GM19324 (cell line): Measurements from ENCODE around the gene PLAU.
A peak's percentile ranks its signal among the peaks of the same experiment; 100 is the strongest.
"Not testable (repeated sequence)": the region's sequence is repeated elsewhere in the genome, so short reads cannot be mapped to it uniquely, and the experiment has no call there.

ENCODE experiments used
- ATAC-seq: cut with Tn5 transposase; IDR thresholded peaks from one replicate; pipeline ENCODE4 v1.9.1; 2021; ENCODE audit warnings: mild to moderate bottlenecking, moderate library complexity; ENCODE audit not compliant: unreplicated experiment, low FRiP score

Gene PLAU

DNA sequence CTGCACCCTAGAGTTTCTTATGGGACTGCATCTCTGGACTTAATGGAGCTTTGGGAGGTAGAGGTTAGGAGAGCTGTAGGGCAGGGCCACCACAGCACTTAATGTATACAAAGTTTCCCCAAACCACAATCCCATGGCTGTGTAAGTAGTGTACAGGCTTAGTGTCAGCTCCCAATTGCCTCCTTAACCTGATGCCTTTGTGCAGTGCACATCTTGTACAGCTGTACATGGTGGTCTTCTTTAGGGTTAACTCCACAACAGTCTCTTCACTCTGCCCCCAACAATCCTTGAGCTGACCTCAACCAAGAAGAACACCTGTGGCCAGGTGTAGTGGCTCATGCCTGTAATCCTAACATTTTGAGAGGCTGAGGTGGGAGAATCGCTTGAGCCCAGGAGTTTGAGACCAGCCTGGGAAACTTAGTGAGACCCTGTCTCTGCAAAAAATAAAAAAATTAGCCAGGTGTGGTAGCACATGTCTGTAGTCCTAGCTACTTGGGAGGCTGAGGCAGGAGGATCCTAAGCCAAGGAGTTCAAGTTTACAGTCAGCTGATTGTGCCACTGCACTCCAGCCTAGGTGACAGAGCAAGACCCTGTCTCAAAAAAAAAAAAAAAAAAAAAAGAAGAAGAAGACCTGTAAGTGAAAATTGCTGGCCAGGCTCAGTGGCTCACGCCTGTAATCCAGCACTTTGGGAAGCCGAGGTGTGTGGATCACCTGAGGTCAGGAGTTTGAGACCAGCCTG, 6.8 kb downstream of the PLAU start:
- no peak for ATAC-seq

DNA sequence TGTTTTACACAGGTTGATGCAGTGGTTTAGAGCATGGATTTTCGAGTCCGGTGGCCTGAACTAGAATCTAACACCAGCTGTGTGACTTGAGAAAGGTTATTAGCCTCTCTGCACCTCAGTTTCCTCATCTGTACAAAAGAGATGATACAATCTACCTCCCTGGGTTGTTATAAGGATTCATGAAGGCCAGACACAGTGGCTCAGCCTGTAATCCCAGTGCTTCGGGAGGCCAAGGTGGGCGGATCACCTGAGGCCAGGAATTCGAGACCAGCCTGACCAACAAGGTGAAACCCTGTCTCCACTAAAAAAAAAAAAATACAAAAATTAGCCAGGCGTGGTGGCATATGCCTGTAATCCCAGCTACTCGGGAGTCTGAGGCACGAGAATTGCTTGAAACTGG, 8.5 kb downstream of the PLAU start:
- ATAC-seq, result not testable (repeated sequence)

DNA sequence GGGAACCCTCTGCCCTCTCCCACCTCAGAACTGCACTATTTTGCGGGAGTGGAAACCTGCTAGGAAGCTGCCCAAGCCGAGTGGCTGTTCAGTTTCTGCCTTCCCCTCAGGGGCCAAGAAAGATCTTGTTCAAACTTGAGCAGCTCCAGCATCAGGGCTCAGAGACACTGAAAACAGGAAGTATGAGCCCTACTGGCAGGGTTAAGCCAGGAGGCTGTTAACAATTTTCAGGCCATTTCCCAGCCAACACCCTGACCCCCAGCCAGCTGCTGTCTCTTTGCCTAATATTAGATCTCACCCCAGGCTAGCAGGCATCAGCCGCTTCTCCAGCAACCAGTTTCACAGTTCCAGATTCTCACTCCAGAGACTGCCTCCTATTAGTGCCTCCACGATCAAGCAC, 9.2 kb downstream of the PLAU start:
- ATAC-seq, result peak; percentile 61

DNA sequence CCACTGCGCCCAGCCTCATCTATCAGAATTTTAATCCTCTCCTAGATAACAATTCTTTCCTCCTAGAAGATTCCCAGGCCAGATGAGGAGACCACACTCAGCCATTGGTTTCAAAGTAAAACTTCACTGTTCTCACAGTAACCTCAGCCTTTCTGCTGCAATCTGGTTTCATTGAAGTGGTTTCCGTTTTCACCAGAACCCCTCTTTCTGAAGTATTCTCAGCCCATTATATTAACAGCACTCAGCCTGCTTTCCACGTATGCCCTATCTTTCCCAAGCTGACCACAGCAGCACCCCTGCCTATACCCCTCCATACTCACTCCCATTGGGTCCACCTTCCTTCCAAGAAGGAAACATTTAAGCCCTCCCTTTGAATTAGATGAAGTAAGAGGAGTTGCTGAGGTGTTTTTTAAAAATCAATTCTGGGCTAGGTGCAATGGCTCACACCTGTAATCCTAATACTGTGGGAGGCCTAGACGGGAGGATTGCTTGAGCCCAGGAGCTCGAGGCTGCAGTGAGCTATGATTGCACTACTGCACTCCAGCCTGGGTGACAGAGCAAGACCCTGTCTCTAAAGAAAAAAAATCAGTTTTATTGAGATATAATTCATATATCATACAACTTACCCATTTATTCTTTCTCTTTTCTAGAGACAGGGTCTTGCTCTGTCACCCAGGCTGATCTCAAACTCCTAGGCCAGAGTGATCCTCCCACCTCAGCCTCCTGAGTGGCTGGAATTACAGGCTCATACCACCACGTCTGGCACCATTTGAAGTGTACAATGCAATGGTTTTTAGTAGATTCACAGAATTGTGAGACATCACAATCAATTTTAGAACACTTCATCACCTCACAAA, 11.3 kb downstream of the PLAU start:
- ATAC-seq, result no peak

DNA sequence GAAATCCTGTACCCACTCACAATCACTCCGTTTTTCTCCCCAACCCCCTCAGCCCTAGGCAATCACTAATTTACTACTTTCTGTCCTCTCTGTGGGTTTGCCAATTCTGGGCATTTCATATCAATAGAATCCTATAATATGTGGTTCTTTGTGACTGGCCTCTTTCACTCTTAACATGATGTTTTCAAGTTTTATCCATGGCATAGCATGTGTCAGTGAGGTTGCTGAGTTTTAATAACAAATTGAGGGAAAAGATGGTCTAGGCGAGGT, 11.9 kb downstream of the PLAU start:
- no peak for ATAC-seq

DNA sequence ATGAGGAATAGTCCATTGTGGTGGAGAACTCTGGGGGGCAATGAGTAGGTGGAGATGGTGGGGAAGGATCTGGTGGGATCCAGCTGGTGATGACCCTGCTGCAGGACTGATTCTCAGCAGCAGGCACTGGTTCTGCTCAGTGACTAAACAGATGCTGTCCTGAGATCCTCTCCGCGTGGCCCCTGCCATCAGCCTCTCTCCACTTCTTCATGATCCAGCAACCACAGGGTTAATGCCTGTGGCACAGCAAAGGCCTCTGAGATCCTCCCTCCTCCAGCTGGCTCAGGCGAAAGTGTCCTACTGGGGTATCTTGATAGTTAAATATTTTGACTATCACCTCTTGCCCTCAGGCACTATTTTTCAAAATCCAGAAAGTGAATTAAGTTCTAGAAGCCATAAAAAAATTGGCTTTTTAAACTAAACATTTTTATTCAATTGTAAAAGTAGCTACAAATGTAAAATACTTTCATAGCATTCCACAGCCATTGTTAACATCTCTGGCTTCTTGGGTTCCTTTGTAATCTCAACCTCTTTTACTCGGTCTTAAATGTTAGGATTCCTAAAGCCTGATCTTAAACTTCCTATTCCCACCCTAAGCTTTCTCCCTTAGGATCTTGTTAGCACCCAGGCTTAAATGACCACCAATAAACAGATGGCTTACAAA, 13.1 kb downstream of the PLAU start:
- no peak for ATAC-seq

DNA sequence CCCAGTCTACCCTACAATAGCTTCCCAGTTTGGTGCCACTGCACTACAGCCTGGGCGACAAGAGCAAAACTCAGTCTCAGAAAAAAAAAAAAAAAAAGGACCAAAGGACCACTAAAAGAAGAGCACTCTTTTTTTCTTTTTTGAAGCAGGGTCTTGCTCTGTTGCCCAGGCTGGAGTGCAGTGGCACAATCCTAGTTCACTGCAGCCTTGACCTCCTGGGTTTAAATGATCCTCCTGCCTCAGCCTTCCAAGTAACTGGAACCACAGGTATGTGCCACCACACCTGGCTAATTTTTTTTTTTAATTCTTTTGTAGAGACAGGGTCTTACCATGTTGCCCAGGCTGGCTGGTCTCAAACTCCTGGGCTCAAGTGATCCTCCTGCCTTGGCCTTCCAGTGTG, 14.0 kb downstream of the PLAU start:
- no peak for ATAC-seq

DNA sequence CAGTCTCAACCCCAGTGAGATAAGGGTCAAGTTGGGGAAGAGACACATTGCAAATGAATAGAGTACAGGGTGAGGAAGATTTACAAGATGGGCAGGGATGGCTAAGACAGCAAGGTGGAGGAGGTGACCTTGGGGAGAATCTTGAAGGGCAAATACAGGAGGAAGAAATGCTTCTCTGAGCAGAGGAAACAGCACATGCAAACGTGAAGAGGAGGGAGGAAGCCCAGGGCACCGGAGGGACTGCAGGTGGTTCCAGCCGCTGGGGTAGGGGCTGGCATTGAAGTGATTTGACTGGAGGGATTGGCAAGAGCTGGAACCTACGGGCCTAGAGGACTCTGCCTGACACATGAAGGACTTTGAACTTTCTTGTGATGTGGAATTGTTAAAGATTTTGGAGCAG, 14.6 kb downstream of the PLAU start:
- no peak for ATAC-seq

DNA sequence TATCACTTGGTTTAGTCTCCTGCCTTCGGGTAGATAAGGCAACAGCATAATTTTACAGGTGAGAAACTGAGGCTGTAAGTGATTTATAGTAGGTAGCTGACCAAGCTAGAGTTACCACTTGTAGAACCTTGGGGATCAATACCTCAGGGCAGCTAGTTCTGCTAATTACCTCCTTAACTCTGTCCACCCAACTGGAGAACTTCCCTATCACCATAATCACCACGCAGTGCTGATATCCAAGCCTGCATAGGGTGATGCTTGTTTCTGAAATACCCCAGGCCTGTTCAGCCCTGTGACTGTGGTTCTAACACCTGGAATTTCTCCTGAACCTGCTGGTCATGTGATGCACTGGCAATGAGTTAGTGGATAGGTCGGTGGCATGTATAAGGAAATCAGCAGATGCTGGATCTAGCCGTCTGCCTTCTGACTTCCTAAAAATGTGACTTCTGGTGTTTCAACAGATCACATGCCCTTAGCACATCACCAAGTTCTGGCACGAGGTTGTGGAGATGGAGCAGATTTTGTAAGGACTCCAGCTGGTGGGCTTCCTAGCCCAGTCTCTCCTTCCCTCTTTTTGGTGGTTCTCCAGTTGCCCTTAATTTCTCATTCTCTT, 15.3 kb downstream of the PLAU start:
- no peak for ATAC-seq

DNA sequence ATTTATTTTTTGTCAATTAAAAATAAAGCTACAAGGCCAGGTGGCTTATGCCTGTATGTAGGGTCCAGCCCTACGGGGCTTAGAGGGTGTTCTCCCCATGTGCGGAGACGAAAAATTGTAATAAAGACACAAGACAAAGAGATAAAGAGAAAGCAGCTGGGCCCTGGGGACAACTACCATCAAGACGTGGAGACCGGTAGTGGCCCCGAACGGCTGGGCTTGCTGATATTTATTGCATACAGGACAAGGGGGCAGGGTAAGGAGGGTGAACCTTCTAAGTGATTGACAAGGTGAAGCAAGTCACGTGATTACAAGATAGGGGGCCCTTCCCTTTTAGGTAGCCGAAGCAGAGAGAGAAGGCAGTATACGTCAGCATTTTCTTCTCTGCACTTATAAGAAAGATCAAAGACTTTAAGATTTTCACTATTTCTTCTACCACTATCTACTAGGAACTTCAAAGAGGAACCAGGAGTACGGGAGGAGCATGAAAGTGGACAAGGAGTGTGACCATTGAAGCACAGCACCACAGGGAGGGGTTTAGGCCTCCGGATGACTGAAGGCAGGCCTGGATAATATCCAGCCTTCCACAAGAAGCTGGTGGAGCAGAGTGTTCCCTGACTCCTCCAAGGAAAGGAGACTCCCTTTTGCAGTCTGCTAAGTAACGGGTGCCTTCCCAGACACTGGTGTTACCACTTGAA, 19.8 kb downstream of the PLAU start:
- ATAC-seq, result not testable (repeated sequence)

DNA sequence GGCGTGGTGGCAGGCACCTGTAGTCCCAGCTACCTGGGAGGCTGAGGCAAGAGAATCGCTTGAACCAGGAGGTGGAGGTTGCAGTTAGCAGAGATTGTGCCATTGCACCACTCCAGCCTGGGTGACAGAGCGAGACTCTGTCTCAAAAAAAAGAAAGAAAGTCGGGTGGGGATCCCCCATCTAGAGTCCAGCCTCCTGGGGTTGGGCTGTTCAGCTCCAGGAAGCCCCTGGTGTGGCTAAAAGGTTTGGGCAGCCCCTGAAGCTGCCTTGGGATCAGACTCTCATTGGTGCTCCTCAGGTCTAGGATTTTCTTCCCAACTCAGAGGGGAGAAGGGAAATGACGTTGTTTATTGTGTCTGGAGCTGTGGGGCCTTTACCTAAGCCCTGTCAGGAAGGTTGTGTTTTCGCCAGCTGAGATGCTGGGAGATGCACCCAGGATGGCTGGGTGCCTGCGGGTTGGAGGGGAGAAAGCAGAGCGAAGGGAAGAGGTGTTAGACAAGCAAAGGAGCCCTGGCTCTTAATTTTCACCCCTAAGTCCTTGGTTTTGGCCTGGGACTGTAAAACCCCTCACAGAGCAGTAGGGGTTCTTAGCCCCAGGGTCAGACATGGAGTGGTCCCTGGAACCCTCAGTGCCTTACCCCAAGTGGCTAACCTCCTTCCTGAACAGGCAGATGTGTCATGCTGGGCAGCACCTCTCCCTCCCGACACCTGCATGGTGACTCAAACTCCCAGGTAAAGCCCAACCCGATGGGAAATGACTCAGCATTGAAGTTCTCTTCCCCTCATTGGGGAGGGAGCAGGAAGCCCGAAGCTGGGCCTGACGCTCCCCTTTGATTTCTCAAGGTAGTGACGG, 21.1 kb downstream of the PLAU start:
- no peak for ATAC-seq

DNA sequence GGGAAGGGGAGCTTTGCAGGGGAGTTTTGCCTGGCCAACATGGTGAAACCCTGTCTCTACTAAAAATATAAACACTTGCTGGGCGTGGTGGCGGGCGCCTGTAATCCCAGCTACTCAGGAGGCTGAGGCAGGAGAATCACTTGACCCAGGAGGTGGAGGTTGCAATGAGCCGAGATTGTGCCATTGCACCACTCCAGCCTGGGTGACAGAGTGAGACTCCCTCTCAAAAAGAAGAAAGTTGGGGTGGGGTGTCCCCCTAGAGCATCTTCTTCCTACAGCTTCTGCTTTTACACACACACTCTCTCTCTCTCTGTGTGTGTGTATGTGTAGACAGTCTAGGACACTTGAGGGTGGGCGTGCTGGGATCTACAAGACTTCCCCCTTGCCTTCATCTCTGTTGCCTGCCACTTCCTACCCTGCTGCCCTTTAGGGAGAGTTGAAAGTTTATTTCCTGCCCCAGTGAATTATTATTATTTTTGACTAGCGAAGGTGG, 21.7 kb downstream of the PLAU start:
- no peak for ATAC-seq

DNA sequence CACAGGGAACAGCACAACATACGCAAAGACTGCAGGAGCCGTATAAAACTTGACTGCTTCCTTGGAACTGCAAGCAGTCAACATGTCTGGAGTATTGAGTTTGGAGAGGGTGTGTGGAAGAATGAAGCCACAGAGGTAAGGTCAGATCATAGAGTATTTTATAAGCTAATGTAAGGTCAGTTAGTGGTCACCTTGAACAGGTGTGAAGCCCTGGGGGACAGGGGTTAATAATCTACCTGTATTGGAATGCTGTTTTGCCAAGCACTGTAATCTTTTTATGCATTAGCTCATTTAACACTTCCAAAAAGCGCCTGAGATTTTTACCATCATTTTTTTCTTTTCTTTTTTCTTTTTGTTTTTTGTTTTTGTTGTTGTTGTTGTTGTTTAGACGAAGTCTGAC, 23.1 kb downstream of the PLAU start:
- no peak for ATAC-seq

DNA sequence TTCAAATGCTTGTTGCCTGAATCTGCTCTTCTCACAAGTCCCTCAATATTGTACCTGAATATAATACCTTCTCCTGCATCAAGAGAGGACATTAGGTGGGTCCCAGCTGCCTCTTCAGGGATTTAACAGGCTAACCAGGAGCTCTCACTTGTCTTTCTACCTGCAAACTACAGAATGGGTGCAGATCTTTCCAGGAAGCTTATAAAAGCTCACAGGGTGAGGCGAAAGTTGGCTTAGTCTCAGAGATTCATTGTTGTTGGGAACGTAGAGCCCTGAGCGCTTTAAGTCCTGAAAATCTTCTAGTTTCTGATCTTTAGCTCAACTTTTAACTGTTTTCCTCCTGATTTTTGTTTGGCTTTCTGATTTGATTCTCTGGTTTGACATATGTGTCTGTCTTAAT, 25.0 kb downstream of the PLAU start:
- ATAC-seq, result no peak

DNA sequence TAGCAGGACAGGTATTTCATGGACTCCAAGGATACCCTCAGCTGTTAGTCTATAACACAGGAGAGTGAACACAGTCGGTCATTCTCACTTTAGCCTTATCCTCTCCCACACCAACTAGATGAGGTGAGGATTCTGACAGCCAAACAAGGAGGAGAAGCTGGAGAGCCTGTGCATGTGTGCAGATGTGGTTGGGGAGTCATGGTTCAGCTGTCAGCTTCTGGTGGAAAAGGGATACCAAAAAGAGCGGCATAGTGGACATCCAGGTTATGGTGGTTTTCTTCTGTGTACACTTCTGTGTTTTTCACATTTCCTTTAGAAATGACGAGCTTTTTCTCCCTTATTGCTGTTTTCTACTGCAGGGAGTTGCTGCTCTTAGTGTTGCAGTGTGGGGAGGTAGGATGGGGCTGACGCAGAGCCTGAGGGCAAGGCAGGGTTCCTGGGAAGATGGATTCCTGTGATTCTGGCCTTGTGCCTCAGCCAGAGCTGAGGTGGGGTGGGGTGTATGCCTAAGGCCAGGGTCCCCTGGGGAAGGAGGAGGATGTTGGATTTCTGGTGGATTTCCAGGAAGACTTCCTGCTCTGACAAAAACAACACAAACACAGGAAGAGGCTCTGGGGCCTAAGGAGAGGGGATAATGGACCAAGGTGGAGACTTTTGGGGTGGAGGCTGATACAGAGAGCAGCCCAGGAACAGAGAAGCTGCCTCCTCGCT, 26.6 kb downstream of the PLAU start:
- ATAC-seq, result no peak

DNA sequence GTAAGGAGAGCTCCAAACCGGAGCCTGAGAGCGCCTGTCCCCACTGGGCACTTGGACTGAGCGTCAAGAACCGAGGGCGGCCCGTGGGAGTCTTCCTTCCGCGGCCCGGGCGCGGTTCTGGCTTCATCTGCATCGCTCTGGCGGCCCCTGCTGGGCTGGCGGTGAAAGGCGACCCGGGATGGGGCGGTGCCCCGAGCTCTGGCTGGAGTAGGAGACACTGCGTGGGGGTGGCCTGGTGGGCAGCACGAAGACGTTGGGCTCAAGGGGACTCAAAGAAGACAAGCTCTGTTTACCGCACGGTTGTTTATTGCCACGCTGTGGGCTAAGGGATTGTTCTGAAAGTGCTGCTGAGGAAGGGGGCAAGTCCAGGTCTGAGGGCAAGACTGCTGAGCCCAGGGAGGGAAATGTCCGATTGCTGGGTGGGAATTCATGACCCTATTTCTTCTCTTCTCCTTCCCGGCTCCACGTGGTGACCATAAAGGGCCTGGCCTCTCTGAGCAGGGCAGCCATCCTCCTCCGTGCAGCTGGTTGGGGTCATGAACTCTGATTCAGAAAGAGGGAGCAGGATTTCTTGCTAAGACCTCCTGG, 29.8 kb downstream of the PLAU start:
- peak; percentile 72 for ATAC-seq

DNA sequence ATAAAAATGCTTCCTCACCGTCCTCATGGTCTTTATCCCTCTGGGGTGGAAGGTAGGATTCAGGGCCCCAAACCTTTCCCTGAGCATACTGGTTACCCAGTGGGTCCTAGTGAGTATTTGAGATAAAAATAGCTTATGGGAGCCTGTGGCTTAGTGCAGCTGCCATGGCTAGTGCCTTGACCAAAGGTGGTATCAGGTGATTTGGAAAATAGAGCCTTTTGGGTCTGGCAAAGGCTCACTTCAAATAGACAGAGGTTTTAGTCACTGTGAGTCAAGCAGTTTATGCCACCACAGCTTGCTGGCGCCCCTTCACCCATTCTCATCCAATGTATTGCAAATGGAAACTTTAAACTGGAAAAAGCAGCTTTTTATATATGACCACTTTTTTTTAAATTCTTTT, 30.4 kb downstream of the PLAU start:
- ATAC-seq, result no peak

DNA sequence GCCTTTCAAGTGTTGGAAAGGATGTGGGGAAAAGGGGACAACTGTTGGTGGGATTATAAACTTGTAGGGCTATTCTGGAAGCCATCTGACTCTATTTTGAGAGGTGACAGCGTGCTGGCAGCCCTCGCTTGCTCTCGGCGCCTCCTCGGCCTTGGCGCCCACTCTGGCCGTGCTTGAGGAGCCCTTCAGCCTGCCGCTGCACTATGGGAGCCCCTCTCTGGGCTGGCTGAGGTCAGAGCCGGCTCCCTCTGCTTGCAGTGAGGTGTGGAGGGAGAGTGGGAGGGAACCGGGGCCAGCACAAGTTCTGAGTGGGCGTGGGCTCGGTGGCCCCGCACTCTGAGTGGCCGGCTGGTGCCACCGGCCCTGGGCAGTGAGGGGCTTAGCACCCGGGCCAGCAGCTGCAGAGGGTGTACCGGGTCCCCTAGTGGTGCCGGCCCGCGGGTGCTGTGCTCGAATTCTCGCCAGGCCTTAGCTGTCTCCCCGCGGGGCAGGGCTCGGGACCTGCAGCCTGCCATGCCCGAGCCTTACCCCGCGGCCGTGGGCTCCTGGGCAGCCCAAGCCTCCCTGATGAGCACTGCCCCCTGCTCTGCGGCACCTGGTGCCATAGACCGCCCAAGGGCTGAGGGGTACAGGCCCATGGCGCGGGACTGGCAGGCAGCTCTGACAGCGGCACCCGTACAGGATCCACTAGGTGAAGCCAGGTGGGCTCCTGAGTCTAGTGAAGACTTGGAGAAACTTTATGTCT, 33.6 kb downstream of the PLAU start:
- ATAC-seq, result no peak
